ENCODE results near the gene EXOC1. TPM values are rescaled to one million over a fixed set of nuclear protein-coding genes. Genes with fewer than 3 reads are reported as not detected.

Gene EXOC1
- polyA plus RNA-seq, 1 donor (not counting 4 experiments of a cell fraction or from before 2014, with no cell fraction given): 32.4 TPM

DNA sequence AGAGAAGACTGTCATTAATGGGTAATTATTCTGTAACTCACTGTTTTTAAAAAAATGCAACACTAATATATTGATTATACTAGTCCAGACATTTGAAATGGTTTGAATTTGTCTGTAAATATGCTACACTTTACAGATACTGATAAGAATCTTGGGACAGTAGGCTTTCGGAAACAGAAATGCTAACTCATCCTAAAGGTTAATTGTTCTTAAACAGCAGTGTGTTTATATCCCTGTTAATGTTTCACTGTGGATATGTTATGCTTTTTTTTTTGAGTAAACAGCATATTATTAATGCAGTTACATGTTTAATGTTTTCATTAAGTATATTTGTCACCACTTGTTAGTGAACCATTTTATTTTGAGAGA lies 31.4 kb downstream of the EXOC1 start:
- Histone ChIP-seq H3K4me2 (ENCODE audit: control insufficient read depth, extremely low read depth, insufficient read depth, low read depth, low read length) (no peak overlapping the region), H3K9me3 (ENCODE audit: control insufficient read depth, low read depth, low read length) (no peaks in the 10 kb centered on the region), H3K4me3 (ENCODE audit: control insufficient read depth in 2 of 3, extremely low read depth in 1 of 3, insufficient read depth in 2 of 3, low read depth in 1 of 3, low read length in 3 of 3) (no peak overlapping the region), H4K20me1 (ENCODE audit: control insufficient read depth, extremely low read depth, insufficient read depth, low read length) (no peaks in the 10 kb centered on the region), H3K79me2 (ENCODE audit: control insufficient read depth, insufficient read depth, low read length) (no peaks in the 10 kb centered on the region), H2AFZ (ENCODE audit: control insufficient read depth, low read length) (no peak overlapping the region), H3K9ac (ENCODE audit: control insufficient read depth, extremely low read depth, insufficient read depth, low read length) (no peak overlapping the region), H3K4me1 (ENCODE audit: control insufficient read depth, extremely low read depth, insufficient read depth, low read length) (no peaks in the 10 kb centered on the region), H3K9me1 (ENCODE audit: control insufficient read depth, extremely low read depth, insufficient read depth, low read length) (no peaks in the 10 kb centered on the region), H3K27ac (ENCODE audit: control insufficient read depth, insufficient read depth, low read length) (no peak overlapping the region), H3K36me3 (ENCODE audit: control insufficient read depth in 2 of 2, extremely low read depth in 1 of 2, insufficient read depth in 2 of 2, low read length in 2 of 2) (peaks cover 5 to 9% of the 10 kb centered on the region in 2 experiments), H3K27me3 (ENCODE audit: control insufficient read depth, extremely low read depth, insufficient read depth, low read length) (no peaks in the 10 kb centered on the region)
- DNase-seq (ENCODE audit: low read depth, low spot score) (no peak), FAIRE-seq (no peak)
- no peak for TF ChIP-seq EZH2 (IDR thresholded peaks at IDR 0.05; ENCODE audit: low read length)
- TF ChIP-seq, protein P1, sequence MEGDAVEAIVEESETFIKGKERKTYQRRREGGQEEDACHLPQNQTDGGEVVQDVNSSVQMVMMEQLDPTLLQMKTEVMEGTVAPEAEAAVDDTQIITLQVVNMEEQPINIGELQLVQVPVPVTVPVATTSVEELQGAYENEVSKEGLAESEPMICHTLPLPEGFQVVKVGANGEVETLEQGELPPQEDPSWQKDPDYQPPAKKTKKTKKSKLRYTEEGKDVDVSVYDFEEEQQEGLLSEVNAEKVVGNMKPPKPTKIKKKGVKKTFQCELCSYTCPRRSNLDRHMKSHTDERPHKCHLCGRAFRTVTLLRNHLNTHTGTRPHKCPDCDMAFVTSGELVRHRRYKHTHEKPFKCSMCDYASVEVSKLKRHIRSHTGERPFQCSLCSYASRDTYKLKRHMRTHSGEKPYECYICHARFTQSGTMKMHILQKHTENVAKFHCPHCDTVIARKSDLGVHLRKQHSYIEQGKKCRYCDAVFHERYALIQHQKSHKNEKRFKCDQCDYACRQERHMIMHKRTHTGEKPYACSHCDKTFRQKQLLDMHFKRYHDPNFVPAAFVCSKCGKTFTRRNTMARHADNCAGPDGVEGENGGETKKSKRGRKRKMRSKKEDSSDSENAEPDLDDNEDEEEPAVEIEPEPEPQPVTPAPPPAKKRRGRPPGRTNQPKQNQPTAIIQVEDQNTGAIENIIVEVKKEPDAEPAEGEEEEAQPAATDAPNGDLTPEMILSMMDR (optimal IDR thresholded peaks at IDR 0.05 in 1 of 3, IDR thresholded peaks at IDR 0.05 in 1 of 3, conservative IDR thresholded peaks at IDR 0.05 in 1 of 3; ENCODE audit: extremely low read depth in 1 of 3, insufficient read depth in 2 of 3, low read length in 3 of 3): no peak
- dilution Hi-C loops (cut with MboI; ENCODE audit: extremely low pct_ligation_motif_present, low sequenced_read_pairs): no loop called here

DNA sequence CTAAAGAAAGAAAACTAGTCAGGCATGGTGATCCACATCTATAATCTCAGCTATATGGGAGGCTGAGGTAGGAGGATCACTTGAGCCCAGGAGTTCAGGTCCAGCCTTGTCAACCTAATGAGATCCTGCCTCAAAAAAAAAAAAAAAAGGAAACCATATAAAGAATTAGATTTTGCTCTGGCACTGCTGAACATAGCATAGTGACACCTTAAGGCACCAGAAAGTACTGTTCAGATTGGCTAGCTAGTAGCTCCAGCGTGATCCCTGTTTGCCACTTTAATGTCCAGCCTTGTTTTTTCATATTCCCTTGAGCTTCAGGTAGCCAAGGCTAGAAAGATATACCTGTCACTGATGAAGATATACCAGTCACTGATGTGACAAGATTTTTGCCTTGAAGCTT lies 34.1 kb downstream of the EXOC1 start:
- no peaks in the 10 kb centered on the region for H4K20me1 ChIP-seq (ENCODE audit: control insufficient read depth, extremely low read depth, insufficient read depth, low read length)
- no peaks in the 10 kb centered on the region for H3K9me1 ChIP-seq (ENCODE audit: control insufficient read depth, extremely low read depth, insufficient read depth, low read length)
- TF ChIP-seq, protein P1 (optimal IDR thresholded peaks at IDR 0.05 in 1 of 3, IDR thresholded peaks at IDR 0.05 in 1 of 3, conservative IDR thresholded peaks at IDR 0.05 in 1 of 3; ENCODE audit: extremely low read depth in 1 of 3, insufficient read depth in 2 of 3, low read length in 3 of 3): peak in 1 of 3 experiments; percentile 10
- no peak for TF ChIP-seq EZH2 (IDR thresholded peaks at IDR 0.05; ENCODE audit: low read length)
- DNase-seq (ENCODE audit: low read depth, low spot score): no peak
- no peaks in the 10 kb centered on the region for H3K27me3 ChIP-seq (ENCODE audit: control insufficient read depth, extremely low read depth, insufficient read depth, low read length)
- dilution Hi-C loops (cut with MboI; ENCODE audit: extremely low pct_ligation_motif_present, low sequenced_read_pairs): no loop called here
- no peak overlapping the region for H3K27ac ChIP-seq (ENCODE audit: control insufficient read depth, insufficient read depth, low read length)
- no peak overlapping the region for H3K9ac ChIP-seq (ENCODE audit: control insufficient read depth, extremely low read depth, insufficient read depth, low read length)
- no peak overlapping the region for H2AFZ ChIP-seq (ENCODE audit: control insufficient read depth, low read length)
- no peak overlapping the region for H3K4me2 ChIP-seq (ENCODE audit: control insufficient read depth, extremely low read depth, insufficient read depth, low read depth, low read length)
- H3K4me3 ChIP-seq (ENCODE audit: control insufficient read depth in 2 of 3, extremely low read depth in 1 of 3, insufficient read depth in 2 of 3, low read depth in 1 of 3, low read length in 3 of 3): no peak overlapping the region
- H3K9me3 ChIP-seq (ENCODE audit: control insufficient read depth, low read depth, low read length): no peaks in the 10 kb centered on the region
- no peak for FAIRE-seq
- no peaks in the 10 kb centered on the region for H3K79me2 ChIP-seq (ENCODE audit: control insufficient read depth, insufficient read depth, low read length)
- H3K4me1 ChIP-seq (ENCODE audit: control insufficient read depth, extremely low read depth, insufficient read depth, low read length): no peaks in the 10 kb centered on the region
- H3K36me3 ChIP-seq (ENCODE audit: control insufficient read depth in 2 of 2, extremely low read depth in 1 of 2, insufficient read depth in 2 of 2, low read length in 2 of 2): peaks cover 2 to 4% of the 10 kb centered on the region in 2 experiments
